ENCODE results near the gene DHX58.
"Not testable (repeated sequence)": the region's sequence is repeated elsewhere in the genome, so short reads cannot be mapped to it uniquely, and the experiment has no call there.

DHX58 gene

DNA sequence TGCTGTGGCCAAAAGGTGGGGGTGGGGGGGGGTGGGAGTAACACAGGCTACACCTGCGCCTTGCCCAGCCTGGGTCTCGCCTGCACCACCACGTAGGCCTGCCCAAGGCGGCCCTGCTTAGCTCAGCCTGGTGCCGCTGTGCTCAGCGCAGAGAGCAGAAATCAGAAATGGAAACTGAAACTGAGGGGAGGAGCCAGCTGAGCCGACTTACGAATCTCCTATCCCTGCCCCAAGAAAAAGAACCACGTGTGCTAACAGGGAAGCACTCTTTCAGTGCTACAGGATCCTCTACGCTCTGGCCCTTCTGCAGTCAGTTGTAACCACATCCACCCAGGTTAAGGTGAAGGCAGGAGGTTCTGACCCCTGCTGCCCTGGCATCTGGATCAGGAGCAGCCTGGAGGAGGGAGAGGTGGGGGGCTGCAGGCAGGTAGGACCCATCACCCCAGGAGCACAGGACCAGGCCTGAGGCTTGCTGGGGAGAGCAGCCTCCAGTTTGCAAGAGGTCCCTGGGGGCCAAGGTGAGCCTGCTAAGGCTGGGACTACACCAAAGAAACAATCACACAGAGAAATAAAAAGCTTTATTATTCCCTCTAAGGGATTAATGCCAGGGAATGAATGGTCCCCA lies at the start of gene DHX58:
Gene DHX58, minus strand, starts transcription at position 163 of the 625 bp plus-strand sequence. CDS start 822 bp downstream, outside the sequence.
- peak; percentile 90 for DNase-seq (ENCODE audit: low spot score)

DNA sequence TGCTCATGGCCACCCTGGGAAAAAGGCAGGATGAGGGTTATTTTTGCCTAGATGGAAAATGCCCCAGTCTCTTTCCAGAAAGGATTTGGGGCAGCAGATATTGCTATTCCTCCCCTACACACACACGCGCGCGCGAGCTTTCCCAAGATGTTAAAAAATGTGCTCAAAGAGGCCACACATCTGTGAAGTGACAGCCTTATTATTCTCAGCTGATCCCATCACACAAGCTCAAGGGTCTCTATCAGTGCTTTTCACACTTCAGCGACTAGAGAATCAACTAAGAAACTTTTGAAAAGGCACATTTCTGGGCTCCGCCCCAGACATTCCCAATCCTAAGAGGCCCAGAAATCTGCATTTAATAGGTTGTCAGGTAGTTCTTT lies 48.0 kb upstream of the DHX58 start:
- no peak for DNase-seq (ENCODE audit: low spot score)

DNA sequence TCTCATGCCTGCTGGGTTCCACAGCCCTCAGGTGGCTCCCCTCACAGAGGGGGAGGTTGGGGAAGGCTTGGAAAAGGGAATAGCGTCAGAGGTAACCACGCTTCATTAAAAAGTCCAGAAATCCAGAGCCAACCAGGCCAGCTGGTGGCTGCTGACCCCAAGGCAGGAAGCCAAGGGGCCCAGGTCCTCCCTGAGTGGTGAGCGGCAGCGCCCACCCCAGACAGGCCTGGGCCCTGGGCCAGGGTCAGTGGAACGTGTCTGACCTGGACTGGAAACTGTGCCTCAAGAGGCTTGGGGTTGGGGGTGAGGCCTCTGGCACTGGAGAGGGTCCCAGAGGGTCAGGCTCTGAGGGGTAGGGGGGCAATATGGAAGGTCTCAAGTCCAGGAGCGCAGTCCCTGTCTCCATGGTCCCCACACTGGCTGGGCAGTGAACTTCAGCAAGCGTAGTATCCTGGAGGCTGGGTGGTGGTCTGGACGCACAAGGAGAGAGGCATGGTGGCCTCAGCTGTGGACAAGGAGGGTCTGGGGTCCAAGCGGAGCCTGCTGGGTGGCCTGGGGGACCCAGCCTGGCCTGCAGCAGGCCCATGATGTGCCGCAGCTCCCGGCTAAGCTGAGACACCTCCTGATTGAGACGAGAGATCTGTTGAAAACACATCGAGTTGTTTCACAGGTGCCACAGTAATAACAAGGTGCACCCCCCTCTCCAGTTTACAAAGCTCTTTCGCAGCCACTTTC lies 47.4 kb upstream of the DHX58 start:
- DNase-seq (ENCODE audit: low spot score), result no peak

GRCh38 chr17:42155614-42156045 lies 43.1 kb upstream of the DHX58 start:
- DNase-seq (ENCODE audit: low spot score), result no peak

DNA sequence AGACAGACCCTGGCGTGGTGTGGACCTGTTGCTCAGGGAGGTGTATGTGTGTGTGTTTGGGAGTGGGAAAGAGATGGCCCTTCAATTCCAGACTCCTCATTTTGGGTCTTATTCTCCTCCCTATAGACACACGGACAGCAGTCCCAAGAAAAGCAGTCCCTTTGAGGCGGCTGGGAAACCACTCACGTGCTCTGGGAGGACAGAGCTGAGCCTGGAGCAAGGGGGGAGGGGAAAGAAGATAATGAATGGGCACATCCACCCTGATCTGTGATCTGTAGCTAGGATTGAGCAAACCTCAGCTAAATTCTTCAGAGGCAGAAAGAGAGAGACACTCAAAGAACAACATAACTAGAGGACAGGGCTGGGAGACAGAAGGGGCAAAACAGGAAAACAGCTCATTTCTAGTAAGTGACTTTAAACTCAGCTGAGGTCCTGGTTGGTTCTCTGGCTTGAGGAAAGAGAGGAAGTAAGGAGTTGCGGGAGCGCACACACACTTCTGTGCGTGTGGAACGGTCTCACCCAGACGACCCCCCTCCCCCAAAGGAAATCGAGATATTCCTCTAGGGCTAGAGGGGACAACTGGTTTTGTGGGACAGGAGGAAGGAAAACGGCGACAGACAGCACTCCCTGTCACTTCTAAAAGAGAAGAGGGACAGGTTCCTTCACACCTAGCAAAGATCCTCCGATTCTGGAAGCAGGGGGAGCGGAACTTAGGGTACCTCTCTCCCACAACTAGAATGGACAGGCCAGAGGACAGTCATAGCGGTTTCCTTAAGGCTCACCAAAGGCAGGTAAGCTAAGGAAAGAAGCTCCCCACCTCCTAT lies 41.6 kb upstream of the DHX58 start:
- no peak for DNase-seq (ENCODE audit: low spot score)

DNA sequence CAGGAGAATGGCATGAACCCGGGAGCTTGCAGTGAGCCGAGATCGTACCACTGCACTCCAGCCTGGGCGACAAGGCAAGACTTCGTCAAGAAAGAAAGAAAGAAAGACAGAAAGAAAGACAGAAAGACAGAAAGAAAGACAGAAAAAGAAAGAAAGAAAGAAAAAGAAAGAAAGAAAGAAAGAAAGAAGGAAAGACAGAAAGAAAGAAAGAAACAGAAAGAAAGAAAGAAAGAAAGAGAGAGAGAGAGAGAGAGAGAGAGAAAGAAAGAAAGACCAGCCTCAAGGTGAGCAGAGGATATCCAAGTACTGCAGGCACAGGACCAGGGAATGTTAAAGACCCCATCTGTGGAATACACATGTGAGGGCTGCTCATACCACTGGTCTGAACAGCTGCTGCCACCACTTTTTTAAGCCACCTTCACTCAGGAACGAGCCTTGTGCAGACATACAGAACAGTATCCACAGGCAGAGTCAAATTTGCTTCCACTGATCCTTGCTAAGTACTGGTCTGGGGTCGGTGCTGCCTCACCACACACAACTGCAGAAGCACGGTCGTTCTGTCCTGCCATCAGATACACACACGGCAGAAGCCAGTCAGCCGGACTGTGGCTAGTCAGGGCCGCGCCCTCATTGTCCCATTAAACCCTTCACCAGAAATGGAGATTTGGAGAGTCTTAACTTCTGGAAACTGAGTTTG lies 34.5 kb upstream of the DHX58 start:
- no peak for DNase-seq (ENCODE audit: low spot score)

- DNase-seq (ENCODE audit: low spot score), result not testable (repeated sequence)
These were observed 30.6 kb upstream of the DHX58 start for GRCh38 chr17:42143138-42143537.

DNA sequence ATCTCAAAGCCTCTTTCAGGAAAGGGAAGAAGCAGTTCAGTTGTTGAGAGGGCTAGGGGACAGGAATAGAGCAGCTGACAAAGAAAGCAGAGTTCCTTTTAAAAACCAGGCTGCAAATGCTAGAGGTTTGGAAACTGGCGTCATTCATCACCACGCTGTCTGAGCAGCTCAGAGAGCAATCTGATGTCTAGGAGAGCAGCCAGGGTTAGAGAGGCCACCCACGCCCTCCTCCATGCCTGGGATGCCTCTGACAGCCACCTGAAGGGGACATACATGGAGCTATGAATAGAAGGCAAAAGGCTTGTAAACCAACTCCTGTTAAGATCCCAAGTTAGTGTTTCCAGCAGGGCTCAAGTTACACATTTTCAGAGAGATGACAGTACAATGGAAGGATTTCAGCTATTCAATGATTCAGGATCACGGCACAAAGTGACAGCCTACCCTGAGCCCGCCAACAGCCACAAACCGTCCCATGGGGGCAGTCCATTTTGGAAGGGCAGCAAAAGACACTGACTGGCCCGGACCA lies 29.9 kb upstream of the DHX58 start:
- no peak for DNase-seq (ENCODE audit: low spot score)

DNA sequence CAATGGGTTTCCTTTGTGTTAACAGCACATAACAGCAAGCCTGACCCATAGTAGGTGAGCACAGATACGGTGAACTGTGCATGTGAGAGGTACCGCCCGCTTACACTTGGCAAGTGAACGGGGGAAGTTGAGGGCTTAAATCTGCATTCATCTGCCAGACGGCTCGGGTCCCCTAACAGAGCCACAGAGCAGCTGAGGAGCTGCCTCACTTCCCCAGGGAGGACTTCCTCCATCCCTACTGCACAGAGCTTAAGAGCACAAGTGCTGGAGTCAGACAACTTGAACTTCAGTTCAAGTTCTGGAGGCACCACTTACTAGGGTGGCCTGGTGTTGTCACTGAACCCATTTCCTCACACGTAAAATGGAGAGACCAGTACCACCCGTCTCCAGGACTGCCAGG lies 28.9 kb upstream of the DHX58 start:
- DNase-seq (ENCODE audit: low spot score), result no peak

- DNase-seq (ENCODE audit: low spot score), result not testable (repeated sequence)
These were observed 28.2 kb upstream of the DHX58 start for GRCh38 chr17:42140690-42141089.

- DNase-seq (ENCODE audit: low spot score), result no peak
These were observed 26.4 kb upstream of the DHX58 start for GRCh38 chr17:42138749-42139492.

GRCh38 chr17:42136654-42137051 lies 24.1 kb upstream of the DHX58 start:
- no peak for DNase-seq (ENCODE audit: low spot score)

- no peak for DNase-seq (ENCODE audit: low spot score)
These were observed 23.4 kb upstream of the DHX58 start for GRCh38 chr17:42135664-42136653.

DNA sequence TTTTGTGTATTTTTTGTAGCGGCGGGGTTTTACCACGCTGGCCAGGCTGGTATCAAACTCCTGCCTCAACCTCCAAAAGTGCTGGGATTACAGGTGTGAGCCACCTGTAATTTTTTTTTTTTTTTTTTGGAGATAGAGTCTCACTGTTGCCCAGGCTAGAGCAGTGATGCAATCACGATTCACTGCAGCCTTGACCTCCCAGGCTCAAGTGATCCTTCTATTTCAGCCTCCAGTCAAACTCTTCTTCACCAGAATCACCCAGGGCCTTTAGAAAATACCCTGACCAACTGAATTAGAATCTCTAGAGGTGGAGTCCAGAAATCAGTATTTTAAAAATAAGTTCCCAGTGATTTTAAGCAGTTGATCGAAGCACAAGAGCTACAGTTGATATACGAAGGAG lies 22.6 kb upstream of the DHX58 start:
- no peak for DNase-seq (ENCODE audit: low spot score)

DNA sequence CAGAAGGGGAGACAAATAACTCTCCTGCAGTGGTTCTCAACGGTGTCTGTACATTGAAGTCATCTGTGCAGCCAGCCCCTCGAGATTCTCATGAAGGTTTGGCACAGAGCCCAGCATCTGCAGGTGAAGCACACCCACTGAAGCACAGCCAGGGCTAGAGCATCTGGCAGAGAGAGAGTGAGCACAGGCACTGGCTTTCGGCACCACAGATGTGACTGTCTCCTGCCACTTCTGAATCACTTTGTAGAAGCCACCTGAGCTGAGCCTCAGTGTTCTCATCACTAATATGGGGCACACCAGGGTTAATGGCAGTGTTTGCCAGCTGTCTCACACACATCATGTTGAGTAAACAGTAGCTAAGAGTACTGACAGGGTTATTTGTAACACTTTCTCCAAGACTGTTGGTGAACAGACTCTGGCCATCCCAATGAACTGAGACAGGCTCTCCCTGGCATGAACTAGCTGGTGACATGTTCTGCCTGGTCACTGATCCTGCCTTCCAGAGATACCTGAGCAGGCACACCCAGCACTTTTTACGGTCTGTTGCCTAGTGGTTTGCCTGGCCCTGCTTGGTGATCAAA lies 21.0 kb upstream of the DHX58 start:
- no peak for DNase-seq (ENCODE audit: low spot score)

GRCh38 chr17:42132941-42133340 lies 20.4 kb upstream of the DHX58 start:
- DNase-seq (ENCODE audit: low spot score), result peak; percentile 50

GRCh38 chr17:42131981-42132432 lies 19.5 kb upstream of the DHX58 start:
- no peak for DNase-seq (ENCODE audit: low spot score)

- no peak for DNase-seq (ENCODE audit: low spot score)
These were observed 18.7 kb upstream of the DHX58 start for GRCh38 chr17:42131232-42131631.

DNA sequence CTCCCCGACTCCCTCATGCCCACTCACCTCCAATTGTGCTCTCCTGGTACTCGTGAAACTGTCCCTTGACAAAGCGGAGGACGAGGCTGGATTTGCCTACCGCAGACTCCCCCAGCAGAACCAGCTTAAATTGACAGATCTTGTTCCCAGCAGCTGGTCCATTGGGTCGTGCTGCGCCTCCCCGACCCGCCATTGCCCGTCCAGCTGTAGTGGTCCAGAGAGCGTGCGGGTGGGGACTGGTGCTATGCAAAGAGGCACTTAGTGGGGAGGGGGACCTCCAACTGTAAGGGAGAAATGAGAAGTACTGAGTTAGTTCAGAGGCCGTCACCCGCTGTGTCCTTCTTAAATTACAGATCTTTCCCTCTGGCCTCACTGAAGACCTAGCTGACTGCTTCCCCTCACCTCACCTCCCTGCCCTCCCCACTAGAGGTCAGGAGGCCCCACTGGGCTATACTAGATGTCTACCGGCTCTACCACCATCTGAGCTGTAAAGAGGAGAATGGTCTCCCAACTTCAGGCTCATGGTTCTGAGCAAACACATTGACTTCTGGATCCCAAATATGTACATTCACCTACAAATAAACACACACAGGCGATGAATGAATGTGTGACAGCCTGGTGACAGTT lies 17.9 kb upstream of the DHX58 start:
- no peak for DNase-seq (ENCODE audit: low spot score)
